Adrenal gland (tissue), 12 donors: ENCODE data around the gene C3orf52. TPM values are rescaled to one million over a fixed set of nuclear protein-coding genes. Genes with fewer than 3 reads are reported as not detected.

Experiments used
- DNase-seq, 7 donors: peaks; one replicate each; pipeline ENCODE4 v3.0.0-alpha.2; 2019 to 2020
- H3K27ac ChIP-seq, 5 donors: fragments of 200-600 bp; sonication (generic) in 4 of 5; 1 replicate in 3 of 5; 2 replicates in 2 of 5; pipeline versions ENCODE4 v1.5.1 to v1.8.0; 2016 to 2020; ENCODE audit warnings: mild to moderate bottlenecking in 1 of 5
- H3K27me3 ChIP-seq: fragments of 200-600 bp; 2 replicates; pipeline ENCODE4 v1.8.0; 2021
- H3K36me3 ChIP-seq, 2 donors: fragments of 200-600 bp; replicated peaks in 1 of 2; 1 replicate in 1 of 2; 2 replicates in 1 of 2; pipeline versions ENCODE4 v1.5.1 to v1.8.0; 2018 to 2022
- H3K4me1 ChIP-seq, 2 donors: fragments of 200-600 bp; replicated peaks in 1 of 2; 1 replicate in 1 of 2; 2 replicates in 1 of 2; pipeline versions ENCODE4 v1.5.1 to v1.8.0; 2018 to 2021
- H3K4me3 ChIP-seq, 4 donors: fragments of 200-600 bp; sonication (generic) in 3 of 4; one replicate each; pipeline ENCODE4 v1.5.1; 2016 to 2018
- H3K9me3 ChIP-seq, 3 donors: fragments of 200-600 bp; sonication (generic) in 1 of 3; replicated peaks in 1 of 3; 1 replicate in 2 of 3; 2 replicates in 1 of 3; pipeline versions ENCODE4 v1.5.1 to v1.8.0; 2016 to 2021
- CTCF ChIP-seq, 6 experiments: fragments of 450-650 bp in 4 of 6; fragments of 200-600 bp in 2 of 6; sonication (generic) in 1 of 6; IDR thresholded peaks; 1 replicate in 5 of 6; 2 replicates in 1 of 6; pipeline versions ENCODE4 v1.5.1 to v1.8.0; 2016 to 2021; ENCODE audit warnings: antibody characterized with exemption in 6 of 6, mild to moderate bottlenecking in 2 of 6, moderate library complexity in 1 of 6
- POLR2A ChIP-seq, 2 donors: fragments of 450-650 bp; IDR thresholded peaks; one replicate each; pipeline ENCODE4 v1.6.1; 2017; ENCODE audit warnings: antibody characterized with exemption in 2 of 2, mild to moderate bottlenecking in 2 of 2, moderate library complexity in 1 of 2
- WGBS, 4 donors: extraction: QIAGEN DNeasy Blood & Tissue Kit in 2 of 4; methylation state at CpG; one replicate each; pipeline versions ENCODE4 v1.1.5 to v1.1.7; 2013 to 2017; 5-methylcytosine and 5-hydroxymethylcytosine counted together
- intact Hi-C, 2 donors: fragments of 100-400 bp; cut with DNase I; formaldehyde crosslinking; loops; one replicate each; pipeline versions ENCODE4 v1.14.1 to v1.15.0; 2022 to 2023
- polyA plus RNA-seq, 3 donors: library from polyadenylated mRNA; stranded (reverse); fragments of 200-250 nt in 2 of 3; fragments of 350-450 nt in 1 of 3; fragmentation: Illumina TruSeq in 1 of 3; extraction: RNeasy Lipid Tissue Mini Kit (QIAGEN cat#74804) in 1 of 3; gene quantifications; one replicate each; pipeline ENCODE4 v1.2.3, GENCODE V29; 2013 to 2014
- total RNA-seq, 9 donors: library from RNA; depleted of rRNA in 4 of 9; stranded (reverse); fragments of >200 nt in 4 of 9; fragments of 120-200 nt in 1 of 9; fragmentation: NEBNext Ultra II Directional in 1 of 9; extraction: Animal tissue kit (Norgen Biotek cat#: 25700) in 1 of 9; gene quantifications; one replicate each; pipeline versions ENCODE4 v1.1.0 to v1.2.4, GENCODE V29; 2013 to 2023
- donor health status: healthy with polysubstance abuse.
- donor health status: Bipolar disorder and iron deficiency.
- donor health status: DM: yes; HTN: yes; CAD: no.
- donor health status: DM: no; HTN: no; CAD: no.
- donor health status: DM: no; HTN: no; CAD: no.
- donor health status: DM: yes; HTN: yes; CAD: no.

C3orf52 gene
- total and polyA plus RNA-seq, 12 donors: 0.06 to 9.0 (median 2.2) TPM

DNA sequence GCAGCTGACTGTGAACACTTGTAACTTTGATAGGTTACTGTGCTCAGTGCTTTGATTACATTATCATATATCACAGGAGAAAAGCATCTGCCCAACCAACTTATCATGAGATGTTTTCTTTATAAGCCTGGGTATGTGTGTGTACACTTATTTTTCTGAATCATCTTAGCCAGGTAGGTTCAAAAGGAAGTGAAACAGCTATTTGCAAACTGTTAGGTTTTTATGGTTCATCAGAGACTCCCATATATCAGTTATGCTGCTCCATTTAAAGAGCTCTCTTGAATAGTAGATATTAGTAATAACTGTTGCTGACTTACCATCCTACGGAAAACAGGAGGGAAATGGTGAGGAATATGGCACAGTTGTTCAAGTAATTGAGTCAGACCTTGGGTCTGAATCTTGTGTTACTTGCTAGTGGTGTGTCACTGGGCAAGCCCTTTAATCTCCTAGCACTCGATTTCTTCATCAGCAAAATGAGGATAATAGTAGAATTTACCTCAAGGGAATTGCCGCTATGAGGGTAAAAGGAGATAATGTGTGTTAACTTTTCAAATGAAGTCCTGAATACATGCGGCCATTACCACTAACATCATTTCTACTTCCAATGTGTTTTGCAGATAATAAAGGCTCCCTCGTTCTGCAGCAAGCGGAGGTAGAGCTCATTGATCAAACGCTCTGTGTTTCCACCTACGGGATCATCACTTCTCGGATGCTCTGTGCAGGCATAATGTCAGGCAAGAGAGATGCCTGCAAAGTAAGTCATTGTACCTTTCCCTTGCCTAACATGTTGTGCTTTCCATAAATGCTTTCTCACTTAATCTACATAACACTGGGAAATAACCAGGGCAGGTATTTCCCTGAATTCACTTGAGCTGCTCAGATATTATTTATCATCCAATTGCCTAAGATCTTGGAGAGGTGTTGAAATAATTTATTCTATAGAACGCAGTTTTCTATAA, 7.8 kb upstream of the C3orf52 start:
- H3K4me3 ChIP-seq: no peak overlapping the region
- no peaks in the 10 kb centered on the region for H3K36me3 ChIP-seq
- H3K27me3 ChIP-seq: no peaks in the 10 kb centered on the region
- no peaks in the 10 kb centered on the region for H3K9me3 ChIP-seq
- DNase-seq: no peak
- no peak for TF ChIP-seq POLR2A (IDR thresholded peaks at IDR 0.05)
- TF ChIP-seq CTCF (IDR thresholded peaks at IDR 0.05): no peak
- 82 to 87% (median 85%) methylated on average over 10 of the region's 10 CpGs for WGBS, 4 donors
- no peak overlapping the region for H3K27ac ChIP-seq
- intact Hi-C loops: no loop called here
- no peaks in the 10 kb centered on the region for H3K4me1 ChIP-seq

GRCh38 chr3:112083239-112083638, 3.0 kb upstream of the C3orf52 start:
- TF ChIP-seq CTCF (IDR thresholded peaks at IDR 0.05) (no peak), POLR2A (IDR thresholded peaks at IDR 0.05) (no peak)
- intact Hi-C loops: no loop called here
- DNase-seq: no peak
- Histone ChIP-seq H3K9me3 (no peaks in the 10 kb centered on the region), H3K4me1 (peaks cover 0 to 7% of the 10 kb centered on the region in 2 donors), H3K27ac (no peak overlapping the region), H3K27me3 (no peaks in the 10 kb centered on the region), H3K36me3 (no peaks in the 10 kb centered on the region), H3K4me3 (no peak overlapping the region)
- WGBS, 4 donors: 83 to 91% (median 88%) methylated on average over 4 of the region's 4 CpGs

- no peak for TF ChIP-seq POLR2A (IDR thresholded peaks at IDR 0.05)
- TF ChIP-seq CTCF (IDR thresholded peaks at IDR 0.05): no peak
- H3K9me3 ChIP-seq: no peaks in the 10 kb centered on the region
- H3K27me3 ChIP-seq: no peaks in the 10 kb centered on the region
- peaks cover 0 to 7% of the 10 kb centered on the region in 2 donors for H3K4me1 ChIP-seq
- H3K4me3 ChIP-seq: no peak overlapping the region
- intact Hi-C loops: no loop called here
- no peak overlapping the region for H3K27ac ChIP-seq
- no peaks in the 10 kb centered on the region for H3K36me3 ChIP-seq
- no peak for DNase-seq
- 89 to 92% (median 91%) methylated on average over 7 of the region's 7 CpGs for WGBS, 4 donors
Observed at GRCh38 chr3:112084980-112085705, 1.0 kb upstream of the C3orf52 start.

GRCh38 chr3:112085735-112086075, 484 bp upstream of the C3orf52 start:
- WGBS, 4 donors: 35 to 74% (median 39%) methylated on average over 5 to 12 of the region's 12 CpGs
- no peaks in the 10 kb centered on the region for H3K36me3 ChIP-seq
- H3K4me3 ChIP-seq: peak overlapping the region in 2 of 4 donors; percentile 69 to 75
- DNase-seq: no peak
- H3K9me3 ChIP-seq: no peaks in the 10 kb centered on the region
- no peaks in the 10 kb centered on the region for H3K27me3 ChIP-seq
- H3K4me1 ChIP-seq: peaks cover 0 to 7% of the 10 kb centered on the region in 2 donors
- no peak overlapping the region for H3K27ac ChIP-seq
- intact Hi-C loops: no loop called here
- TF ChIP-seq POLR2A (IDR thresholded peaks at IDR 0.05) (no peak), CTCF (IDR thresholded peaks at IDR 0.05) (no peak)
